KOPT-K1 (cell line): Measurements from ENCODE around the gene CCDC149.

ENCODE experiments used
- H3K27ac ChIP-seq: fragments of 200-600 bp; sonication (generic); 2 replicates; pipeline ENCODE4 v1.5.1; 2016; ENCODE audit warnings: antibody characterized with exemption, mild to moderate bottlenecking, low read depth, low read length; ENCODE audit not compliant: poor library complexity, severe bottlenecking
- H3K36me3 ChIP-seq: fragments of 200-600 bp; sonication (generic); 2 replicates; pipeline ENCODE4 v1.5.1; 2017; ENCODE audit warnings: antibody characterized with exemption, mild to moderate bottlenecking, low read length, moderate library complexity; ENCODE audit not compliant: insufficient read depth
- H3K9me3 ChIP-seq: fragments of 200-600 bp; sonication (generic); 2 replicates; pipeline ENCODE4 v1.5.1; 2017; ENCODE audit warnings: antibody characterized with exemption, low read length, mild to moderate bottlenecking; ENCODE audit not compliant: insufficient read depth, poor library complexity, severe bottlenecking

Gene CCDC149

DNA sequence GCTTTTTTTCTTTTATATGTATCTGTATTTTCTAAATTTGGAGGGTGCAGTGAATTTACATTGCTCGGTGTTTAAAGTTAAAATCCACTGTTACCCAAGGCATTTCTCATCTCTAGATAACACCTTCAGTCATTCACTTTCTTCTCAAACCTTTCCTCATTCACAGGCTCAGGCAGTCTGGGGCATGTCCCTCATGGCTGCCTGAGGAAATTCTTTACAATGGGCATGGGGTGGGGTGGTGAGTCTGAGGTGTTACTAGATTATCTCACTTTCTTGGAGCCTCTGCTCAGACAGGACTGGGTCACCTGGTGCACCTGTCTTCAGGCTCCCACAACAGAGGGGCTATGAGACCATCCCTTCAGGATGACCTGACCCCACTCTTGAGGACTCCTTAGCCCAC, 17.4 kb downstream of the CCDC149 start:
- Histone ChIP-seq H3K27ac (no peak overlapping the region), H3K9me3 (no peaks in the 10 kb centered on the region), H3K36me3 (no peaks in the 10 kb centered on the region)

DNA sequence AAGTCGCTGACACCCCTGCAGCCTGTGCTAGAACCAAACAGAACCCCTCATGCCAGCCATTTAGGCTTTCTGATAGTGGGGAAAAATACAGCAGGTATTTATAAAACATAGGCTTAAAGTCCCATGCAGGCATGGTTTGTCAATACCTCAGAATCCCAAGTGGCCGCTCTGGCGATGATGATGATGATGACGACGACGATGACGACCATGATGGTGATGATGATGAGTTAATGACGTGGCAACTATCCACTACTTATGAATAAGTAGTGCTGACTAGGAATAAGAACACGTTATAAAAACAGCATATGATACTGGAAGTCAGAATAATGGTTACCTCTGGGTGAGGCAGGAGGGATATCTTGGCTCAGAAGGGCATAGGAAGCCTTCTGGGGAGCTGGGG, 18.0 kb downstream of the CCDC149 start:
- Histone ChIP-seq H3K36me3 (no peaks in the 10 kb centered on the region), H3K9me3 (no peaks in the 10 kb centered on the region), H3K27ac (no peak overlapping the region)

- H3K9me3 ChIP-seq, result no peaks in the 10 kb centered on the region
- no peak overlapping the region for H3K27ac ChIP-seq
- H3K36me3 ChIP-seq, result no peaks in the 10 kb centered on the region
These were observed 18.6 kb downstream of the CCDC149 start for GRCh38 chr4:24894243-24894642.

DNA sequence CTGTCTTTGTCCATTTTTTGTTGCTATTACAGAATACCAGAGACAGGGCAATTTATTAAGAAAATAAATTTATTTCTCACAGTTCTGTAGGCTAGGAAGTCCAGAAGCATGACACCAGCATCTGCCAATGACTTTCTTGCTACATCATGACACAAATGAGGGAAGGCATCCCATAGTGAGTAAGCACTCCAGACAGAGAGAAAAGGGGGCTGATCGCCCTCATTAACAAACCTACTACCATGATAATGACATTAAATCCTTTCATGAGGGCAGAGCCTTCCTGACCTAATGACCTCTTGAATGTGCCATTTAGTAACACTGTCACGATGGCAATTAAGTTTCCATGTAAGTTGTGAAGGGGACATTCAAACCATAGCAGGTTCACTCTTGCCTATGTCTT, 20.1 kb downstream of the CCDC149 start:
- Histone ChIP-seq H3K36me3 (no peaks in the 10 kb centered on the region), H3K9me3 (no peaks in the 10 kb centered on the region), H3K27ac (no peak overlapping the region)

DNA sequence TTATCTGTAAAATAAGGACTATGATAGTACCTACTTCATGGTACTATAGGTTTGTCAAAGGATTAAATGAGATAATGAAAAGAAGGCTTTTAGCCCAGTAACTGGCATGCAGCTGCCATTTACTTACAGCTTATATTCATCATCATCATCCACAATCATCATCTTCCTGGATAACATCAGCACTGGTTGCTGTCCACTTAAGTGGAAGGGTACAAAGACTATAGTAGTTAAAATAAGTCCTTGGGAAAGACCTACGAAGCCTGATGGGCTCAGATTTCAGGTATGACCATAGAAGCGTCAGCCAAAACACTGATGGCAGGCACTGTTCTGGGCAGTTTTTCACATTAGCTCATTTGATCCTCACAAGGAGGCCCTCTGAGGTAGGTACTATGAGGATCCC, 20.6 kb downstream of the CCDC149 start:
- Histone ChIP-seq H3K27ac (no peak overlapping the region), H3K9me3 (no peaks in the 10 kb centered on the region), H3K36me3 (no peaks in the 10 kb centered on the region)

DNA sequence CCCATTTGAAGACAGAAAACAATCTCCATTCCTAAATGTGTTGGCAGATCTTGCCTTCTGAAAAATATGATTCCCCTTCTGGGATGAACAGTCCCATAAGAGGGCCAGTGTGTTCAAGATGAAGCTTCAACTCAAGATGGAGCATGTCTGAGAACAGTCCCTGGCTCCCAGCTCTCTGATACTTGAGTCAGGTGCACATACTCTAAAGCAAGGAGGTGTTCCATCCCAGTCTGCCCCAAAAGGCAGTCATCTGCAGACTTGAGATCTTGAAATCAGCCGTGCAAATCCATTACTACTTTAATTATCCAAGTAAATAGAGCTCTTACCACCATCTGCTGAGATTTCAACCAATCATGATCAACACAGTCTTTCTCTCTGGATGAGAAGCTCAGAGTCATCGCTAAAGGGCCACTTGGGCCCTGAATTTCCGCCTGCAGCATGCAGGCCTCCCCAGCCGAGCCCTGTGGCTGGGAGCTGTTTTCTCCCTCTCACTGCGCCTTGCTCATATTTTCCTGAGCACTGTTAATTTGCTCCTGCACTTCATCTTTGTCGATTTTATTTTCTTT, 22.2 kb downstream of the CCDC149 start:
- Histone ChIP-seq H3K36me3 (no peaks in the 10 kb centered on the region), H3K27ac (no peak overlapping the region), H3K9me3 (no peaks in the 10 kb centered on the region)

- Histone ChIP-seq H3K9me3 (no peaks in the 10 kb centered on the region), H3K27ac (no peak overlapping the region)
These were observed 22.9 kb downstream of the CCDC149 start for GRCh38 chr4:24889991-24890390.

GRCh38 chr4:24888475-24889344, 24.1 kb downstream of the CCDC149 start:
- Histone ChIP-seq H3K36me3 (no peaks in the 10 kb centered on the region), H3K27ac (no peak overlapping the region), H3K9me3 (no peaks in the 10 kb centered on the region)

More at GRCh38 chr4:24889991-24890390, 22.9 kb downstream of the CCDC149 start:
- H3K36me3 ChIP-seq, result no peaks in the 10 kb centered on the region

- no peaks in the 10 kb centered on the region for H3K36me3 ChIP-seq
- no peak overlapping the region for H3K27ac ChIP-seq
- no peaks in the 10 kb centered on the region for H3K9me3 ChIP-seq
These were observed 24.9 kb downstream of the CCDC149 start for GRCh38 chr4:24887881-24888430.

DNA sequence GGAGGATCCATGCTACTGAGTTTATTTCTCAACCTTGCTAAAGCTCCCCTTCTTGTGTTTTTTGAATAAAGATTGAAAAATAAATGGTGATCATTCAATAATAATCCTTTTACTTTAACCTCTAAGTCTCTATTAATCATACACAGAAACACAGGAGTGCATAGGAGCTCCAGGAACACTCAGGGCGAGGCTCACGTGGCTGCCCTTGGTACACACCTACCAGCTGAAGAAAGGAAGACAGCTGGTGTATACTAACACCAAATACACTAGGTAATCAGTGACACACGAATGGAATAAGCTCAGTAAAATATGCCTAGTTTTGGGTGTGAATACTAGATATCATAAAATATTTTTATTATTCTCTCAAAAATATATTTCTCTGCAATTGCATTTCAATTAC, 26.2 kb downstream of the CCDC149 start:
- H3K36me3 ChIP-seq, result no peaks in the 10 kb centered on the region
- no peak overlapping the region for H3K27ac ChIP-seq
- no peaks in the 10 kb centered on the region for H3K9me3 ChIP-seq

DNA sequence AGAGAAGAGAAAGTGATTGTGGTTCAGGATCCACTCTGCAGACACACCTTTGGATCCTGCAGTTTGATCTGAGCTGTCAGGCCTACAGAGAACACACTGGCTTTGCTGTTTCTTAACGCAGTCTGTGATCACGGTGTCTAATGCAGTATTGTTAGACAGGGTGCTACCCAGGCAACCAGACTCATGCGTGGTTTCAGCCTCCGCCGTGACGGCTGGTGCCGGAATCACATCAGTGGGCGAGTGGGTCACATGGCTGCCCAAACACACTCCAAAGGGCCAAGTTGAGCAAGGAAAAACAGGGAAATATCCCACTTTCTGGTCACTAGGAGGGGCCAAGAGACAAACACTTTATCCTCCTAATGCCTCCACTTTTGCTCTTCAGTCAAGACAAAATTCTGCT, 27.5 kb downstream of the CCDC149 start:
- no peaks in the 10 kb centered on the region for H3K9me3 ChIP-seq
- no peak overlapping the region for H3K27ac ChIP-seq
- H3K36me3 ChIP-seq, result no peaks in the 10 kb centered on the region

GRCh38 chr4:24884902-24885301, 27.9 kb downstream of the CCDC149 start:
- Histone ChIP-seq H3K27ac (no peak overlapping the region), H3K36me3 (no peaks in the 10 kb centered on the region), H3K9me3 (no peaks in the 10 kb centered on the region)

DNA sequence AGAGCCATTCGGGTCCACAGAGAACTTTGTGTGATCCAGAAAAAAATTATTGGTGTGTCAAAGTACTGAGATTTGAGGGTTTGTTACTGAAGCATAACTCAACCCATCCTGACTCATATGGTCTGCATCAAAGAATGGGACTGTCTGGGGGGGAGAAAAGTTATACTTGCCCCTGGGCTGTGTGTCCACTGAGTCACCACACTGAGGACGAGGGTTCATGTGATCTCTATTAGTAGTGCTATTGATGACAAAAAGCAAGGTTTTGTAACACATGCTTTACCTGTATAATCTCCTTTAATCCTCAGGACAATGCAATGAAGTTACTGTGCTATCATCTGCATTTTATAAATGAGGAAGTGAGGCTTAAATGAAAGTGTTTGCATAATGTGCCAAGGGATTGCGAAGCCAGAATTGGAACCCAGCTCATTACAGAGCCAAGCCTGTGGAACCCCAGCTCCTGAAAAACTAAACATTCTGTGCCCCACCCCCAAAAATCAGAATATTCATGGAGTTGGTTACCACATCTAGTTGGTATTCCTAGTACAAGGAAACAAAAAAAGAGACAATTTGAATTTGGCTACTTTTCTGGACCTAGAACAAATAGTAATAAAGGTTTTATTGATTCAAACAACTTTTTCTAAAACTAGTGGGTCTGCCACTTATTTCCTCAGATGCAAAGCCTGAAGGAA, 31.2 kb downstream of the CCDC149 start:
- Histone ChIP-seq H3K36me3 (no peaks in the 10 kb centered on the region), H3K27ac (no peak overlapping the region)

DNA sequence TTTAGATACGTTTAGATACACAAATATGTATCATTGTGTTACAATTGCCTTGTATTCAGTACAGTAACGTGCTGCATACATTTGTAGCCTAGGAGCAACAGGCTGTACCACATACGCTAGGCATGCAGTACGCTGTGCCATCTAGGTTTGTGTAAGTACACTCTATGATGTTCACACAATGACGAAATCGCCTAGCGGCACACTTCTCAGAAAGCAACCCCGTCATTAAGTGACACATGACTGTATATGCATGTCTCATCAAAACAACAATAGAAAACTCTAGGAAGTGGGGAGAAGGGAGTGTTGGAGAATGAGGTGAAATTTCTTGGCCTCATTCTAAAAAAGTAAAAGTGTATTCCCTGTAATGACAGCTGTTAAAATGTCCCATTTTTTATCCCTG, 32.7 kb downstream of the CCDC149 start:
- no peak overlapping the region for H3K27ac ChIP-seq
- no peaks in the 10 kb centered on the region for H3K9me3 ChIP-seq
- no peaks in the 10 kb centered on the region for H3K36me3 ChIP-seq

More for the DNA sequence above, 31.2 kb downstream of the CCDC149 start:
- no peaks in the 10 kb centered on the region for H3K9me3 ChIP-seq

GRCh38 chr4:24878636-24879016, 34.2 kb downstream of the CCDC149 start:
- Histone ChIP-seq H3K36me3 (no peaks in the 10 kb centered on the region), H3K27ac (no peak overlapping the region)

More at GRCh38 chr4:24878636-24879016, 34.2 kb downstream of the CCDC149 start:
- H3K9me3 ChIP-seq, result no peaks in the 10 kb centered on the region
